Stimulated activated CD8-positive, alpha-beta memory T cell treated with anti-CD3 and anti-CD28 coated beads, Interleukin-7, amount 100 ng/mL, for 48 hours (primary cell): ENCODE data around the gene AARS2.

Source experiments
- DNase-seq, 2 donors: peaks; one replicate each; pipeline ENCODE4 v3.0.0-alpha.2; 2020; ENCODE audit warnings: low read depth in 1 of 2; ENCODE audit errors: extremely low read depth in 1 of 2

The AARS2 gene

GRCh38 chr6:44301782-44302564 is 11.2 kb downstream of the AARS2 start:
- DNase-seq = no peak

- no peak for DNase-seq
Observed at GRCh38 chr6:44301106-44301505, 12.0 kb downstream of the AARS2 start.

GRCh38 chr6:44300292-44300823 is 12.8 kb downstream of the AARS2 start:
- DNase-seq = no peak

GRCh38 chr6:44298864-44299263 is 14.3 kb downstream of the AARS2 start:
- DNase-seq = no peak

- no peak for DNase-seq
Observed at GRCh38 chr6:44298055-44298803, 14.9 kb downstream of the AARS2 start.

GRCh38 chr6:44297063-44298038 is 15.8 kb downstream of the AARS2 start:
- DNase-seq = peak in 1 of 2 donors; percentile 20

GRCh38 chr6:44294832-44295791 is 18.0 kb downstream of the AARS2 start:
- no peak for DNase-seq

GRCh38 chr6:44292661-44293365 is 20.3 kb downstream of the AARS2 start:
- DNase-seq = no peak

GRCh38 chr6:44291841-44292240 is 21.3 kb downstream of the AARS2 start:
- DNase-seq = no peak

- no peak for DNase-seq
Observed at GRCh38 chr6:44289726-44290260, 23.4 kb downstream of the AARS2 start.

- no peak for DNase-seq
Observed at GRCh38 chr6:44286747-44287146, 26.4 kb downstream of the AARS2 start.

GRCh38 chr6:44286285-44286565 is 26.9 kb downstream of the AARS2 start:
- no peak for DNase-seq

GRCh38 chr6:44285552-44286284 is 27.4 kb downstream of the AARS2 start:
- DNase-seq = no peak

GRCh38 chr6:44284867-44285266 is 28.3 kb downstream of the AARS2 start:
- no peak for DNase-seq

- no peak for DNase-seq
Observed at GRCh38 chr6:44284121-44284520, 29.0 kb downstream of the AARS2 start.

GRCh38 chr6:44278774-44279697 is 34.1 kb downstream of the AARS2 start:
- DNase-seq = no peak

- no peak for DNase-seq
Observed at GRCh38 chr6:44278315-44278714, 34.8 kb downstream of the AARS2 start.
